HG03378 (cell line): ENCODE data around the gene CBLB.

Source experiments
- ATAC-seq: cut with Tn5 transposase; IDR thresholded peaks from one replicate; pipeline ENCODE4 v1.9.1; 2021; ENCODE audit warnings: mild to moderate bottlenecking, moderate library complexity; ENCODE audit not compliant: unreplicated experiment

The CBLB gene

DNA sequence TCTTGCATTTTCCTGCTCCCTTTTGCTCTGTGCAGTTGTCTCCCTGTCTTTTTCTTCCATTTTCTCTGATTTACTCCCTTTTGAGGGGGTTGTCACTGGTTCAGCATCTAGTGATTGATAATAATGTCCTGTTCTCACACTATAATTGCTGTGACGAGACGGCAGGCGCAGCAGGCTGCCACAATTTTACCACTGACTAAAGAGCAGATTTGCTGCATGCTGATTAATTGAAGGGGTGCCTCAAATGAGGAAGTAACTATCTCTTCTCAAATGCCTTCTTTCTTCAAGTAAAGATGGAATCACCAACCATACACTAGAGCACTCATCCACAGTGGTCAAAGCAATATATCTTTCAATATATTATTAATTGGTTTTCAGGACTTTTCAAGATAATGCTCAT is 219.3 kb downstream of the CBLB start:
- ATAC-seq = no peak

DNA sequence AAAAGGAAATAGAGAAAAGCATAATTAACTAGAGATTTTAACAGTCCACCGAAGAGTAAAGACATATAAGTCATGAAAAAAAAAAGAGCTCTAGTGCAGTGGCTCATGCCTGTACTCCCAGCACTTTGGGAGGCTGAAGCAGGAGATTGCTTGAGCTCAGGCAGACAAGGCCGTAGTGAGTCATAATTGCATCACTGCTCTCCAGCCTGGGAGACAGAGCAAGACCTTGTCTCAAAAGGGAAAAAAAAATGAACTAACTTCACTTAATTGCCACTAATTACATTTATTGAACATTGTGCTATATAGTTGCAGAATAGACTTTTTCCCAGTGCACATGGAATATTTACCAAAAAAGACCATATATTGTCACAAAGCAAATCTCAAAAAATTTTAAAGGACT is 221.8 kb downstream of the CBLB start:
- no peak for ATAC-seq

DNA sequence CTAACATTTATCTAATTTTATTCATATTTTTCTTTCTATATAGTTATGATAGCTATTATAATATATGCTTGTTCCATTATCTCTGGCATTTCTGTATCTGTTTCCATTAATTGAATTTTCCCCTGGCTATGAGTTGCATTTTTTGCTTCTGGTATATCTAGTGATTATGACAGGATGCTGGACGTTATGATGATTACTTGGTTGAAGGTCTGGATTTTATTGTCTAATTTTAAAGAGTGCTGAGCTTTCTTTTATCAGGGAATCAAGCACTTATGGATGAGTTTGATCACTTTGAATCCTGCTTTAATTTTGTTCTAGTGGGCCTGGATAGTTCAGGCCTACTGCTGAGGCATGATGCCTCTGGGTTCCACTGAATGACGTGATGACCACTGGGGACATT is 229.7 kb downstream of the CBLB start:
- no peak for ATAC-seq

DNA sequence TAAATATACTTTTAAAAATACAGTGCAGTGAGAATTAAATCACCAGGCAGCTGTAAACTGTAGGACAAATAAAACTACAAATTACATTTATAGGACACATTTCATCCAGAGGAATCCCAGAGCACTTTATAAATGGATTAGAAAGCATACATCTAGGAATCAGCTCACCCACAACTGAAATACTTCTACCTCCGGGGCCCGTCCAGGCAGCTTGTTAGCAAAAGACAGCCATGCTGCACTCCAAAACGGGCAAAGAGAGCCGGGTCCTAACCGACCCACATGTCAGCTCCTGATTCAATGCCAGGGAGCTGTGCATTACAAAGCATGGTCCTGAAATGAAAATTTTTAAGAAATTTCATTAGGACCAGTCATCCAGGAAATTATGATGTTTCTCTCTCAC is 234.1 kb downstream of the CBLB start:
- ATAC-seq = no peak

DNA sequence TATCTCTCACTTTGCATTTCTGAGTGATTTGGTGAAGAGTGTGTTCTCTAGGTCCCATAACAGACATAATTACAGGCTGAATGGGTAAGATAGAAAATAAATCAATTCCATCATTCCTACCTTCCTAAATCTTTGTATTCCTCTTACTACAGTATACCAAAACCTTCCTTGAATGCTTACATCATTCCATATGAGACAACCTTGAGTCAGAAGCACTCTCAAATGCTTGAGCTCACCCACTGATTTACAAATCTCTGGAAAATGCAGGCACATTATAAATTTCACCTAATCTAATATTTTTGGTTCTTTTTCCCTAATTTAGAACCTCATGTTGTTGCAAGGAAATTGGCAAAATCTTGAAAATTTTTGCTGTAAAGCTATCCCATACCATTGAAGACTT is 239.1 kb downstream of the CBLB start:
- no peak for ATAC-seq

DNA sequence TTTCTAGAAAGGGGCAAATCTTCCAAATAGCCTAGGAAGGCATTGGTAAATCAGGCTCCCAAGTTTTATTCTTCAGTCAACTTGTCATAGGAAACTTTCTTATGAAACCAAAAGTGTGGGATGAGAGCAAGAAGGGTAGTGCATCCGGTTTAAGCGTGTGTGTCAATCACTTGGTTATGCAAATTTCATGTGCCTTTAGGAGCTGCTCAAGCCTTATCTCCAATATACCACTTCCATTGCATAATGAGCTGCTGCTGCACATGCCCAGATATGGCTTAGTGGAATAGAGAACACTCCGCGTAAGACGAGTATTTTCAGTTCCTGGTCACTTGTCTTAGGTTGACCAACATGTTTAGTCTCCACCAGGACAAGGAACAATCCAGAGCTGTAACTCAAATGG is 242.1 kb downstream of the CBLB start:
- ATAC-seq = no peak

DNA sequence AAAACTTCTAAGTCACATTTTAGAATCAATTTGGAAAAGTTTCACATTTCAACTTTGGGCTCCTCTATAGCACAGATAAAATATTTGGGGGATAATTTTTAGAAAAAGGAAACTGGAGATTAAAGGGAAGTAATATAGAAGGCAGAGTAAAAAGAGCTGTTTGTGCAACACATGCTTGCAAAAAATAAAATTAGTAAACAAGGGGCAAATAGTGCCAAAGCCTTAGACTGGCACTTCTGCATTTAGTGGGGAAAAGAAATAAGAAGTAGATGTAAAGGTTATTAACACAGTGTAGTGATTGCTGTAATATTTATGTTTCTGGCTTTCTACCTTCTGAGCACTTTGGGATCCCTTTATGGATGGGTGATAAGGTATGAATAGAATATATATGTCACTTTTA is 246.6 kb downstream of the CBLB start:
- no peak for ATAC-seq

DNA sequence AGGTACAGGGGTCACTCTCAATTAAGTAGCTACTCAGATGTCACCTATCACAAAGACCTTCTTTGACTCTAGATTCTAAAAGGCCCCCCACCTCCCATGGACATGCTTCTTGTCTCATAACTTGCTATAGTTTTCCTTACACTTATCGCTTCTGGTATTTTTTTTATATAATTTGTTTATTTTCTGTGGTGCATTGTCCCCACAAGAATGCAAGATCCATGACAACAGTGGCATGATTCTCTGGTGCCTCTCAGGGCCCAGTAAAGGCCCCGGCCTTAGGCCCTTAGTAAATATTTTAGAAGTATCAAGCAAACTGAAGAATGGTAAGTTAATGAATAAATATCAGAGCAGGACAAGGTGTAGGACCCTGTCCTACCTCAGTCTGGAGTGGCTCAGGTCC is 248.6 kb downstream of the CBLB start:
- no peak for ATAC-seq

DNA sequence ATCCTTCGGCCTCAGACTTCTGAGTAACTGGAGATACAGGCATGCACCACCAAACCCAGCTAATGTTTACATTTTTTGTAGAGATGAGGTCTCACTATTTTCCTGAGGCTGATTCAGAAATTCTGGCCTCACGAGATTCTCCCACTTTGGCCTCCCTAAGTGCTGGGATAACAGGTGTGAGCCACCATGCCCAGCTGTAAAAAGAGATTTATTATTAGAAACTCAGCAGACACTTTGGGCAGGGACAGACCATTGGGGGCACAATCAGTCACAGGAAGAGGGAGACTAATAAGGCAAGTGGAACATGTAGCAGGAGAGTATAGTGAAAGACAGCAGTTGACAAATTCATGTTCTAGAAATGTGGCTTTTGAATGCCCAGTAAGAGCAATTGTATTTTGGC is 249.2 kb downstream of the CBLB start:
- ATAC-seq = no peak

DNA sequence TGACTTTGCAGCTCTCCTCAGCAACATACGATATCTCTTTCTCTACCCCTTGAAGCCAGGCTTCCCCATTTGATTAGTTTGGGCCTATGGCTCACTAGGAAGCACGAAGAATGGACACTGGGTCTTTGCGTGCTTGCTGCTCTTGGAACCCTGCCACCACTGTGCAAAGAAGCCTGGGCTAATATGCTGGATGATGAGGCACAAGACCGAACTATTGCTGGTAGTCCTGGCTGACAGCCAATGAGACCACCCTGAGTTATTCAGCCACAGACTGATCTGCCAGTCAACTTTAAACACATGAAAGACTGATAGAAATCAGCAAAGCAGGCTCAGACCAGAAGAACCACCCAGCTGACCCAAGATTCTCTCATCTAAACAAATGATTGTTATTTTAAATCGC is 250.3 kb downstream of the CBLB start:
- no peak for ATAC-seq

DNA sequence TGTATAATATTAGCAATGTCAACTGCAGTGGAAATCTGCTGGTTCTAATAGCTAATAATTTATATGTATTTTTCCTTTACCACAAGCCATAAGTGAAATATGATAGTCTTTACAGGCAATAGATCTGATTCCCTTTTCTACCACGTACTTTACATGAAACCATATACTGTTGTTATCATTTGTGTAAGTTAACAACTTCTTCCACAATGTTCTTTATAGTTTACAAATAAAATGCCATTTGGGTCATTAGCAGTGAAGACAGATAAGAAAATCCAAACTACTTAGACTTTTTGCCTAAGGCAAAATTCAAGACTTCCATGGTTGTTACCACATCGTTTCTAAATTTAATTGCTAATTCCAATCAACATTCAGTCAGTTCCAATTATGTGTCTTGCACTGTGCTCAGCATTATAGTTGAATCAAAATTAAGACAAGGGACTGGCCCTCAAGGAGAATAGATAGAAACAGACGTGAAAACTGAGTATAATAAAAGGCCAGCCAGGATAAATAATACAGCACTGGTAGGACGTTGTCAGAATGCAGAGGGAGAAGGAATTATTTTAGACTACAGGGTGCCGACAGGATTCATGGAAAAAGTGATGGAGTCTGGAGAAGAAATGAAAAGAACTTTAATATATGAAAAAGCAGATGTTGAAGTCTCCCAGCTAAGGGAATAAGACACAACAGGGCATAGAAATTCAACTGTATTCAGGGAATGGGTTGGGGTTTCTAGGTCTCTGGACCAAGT is 252.3 kb downstream of the CBLB start:
- no peak for ATAC-seq

DNA sequence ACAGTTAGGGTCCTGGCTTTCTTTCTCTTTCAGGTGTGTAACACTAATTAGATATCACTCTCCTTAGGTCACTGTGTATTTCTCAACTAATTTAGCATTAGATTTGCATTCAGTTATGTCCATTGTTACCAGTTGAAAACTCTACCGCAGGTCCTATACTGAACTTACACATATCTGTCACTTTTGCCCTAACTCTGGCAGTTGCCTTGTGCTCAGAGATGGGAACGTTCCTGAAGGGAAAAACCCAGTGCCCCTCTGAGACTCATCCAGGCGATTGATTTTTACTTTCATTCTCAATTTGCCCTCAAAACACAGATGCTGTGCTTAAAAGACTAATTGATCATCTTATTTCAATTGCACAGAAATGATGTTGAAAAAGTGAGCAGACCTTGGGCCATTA is 253.0 kb downstream of the CBLB start:
- ATAC-seq = no peak

DNA sequence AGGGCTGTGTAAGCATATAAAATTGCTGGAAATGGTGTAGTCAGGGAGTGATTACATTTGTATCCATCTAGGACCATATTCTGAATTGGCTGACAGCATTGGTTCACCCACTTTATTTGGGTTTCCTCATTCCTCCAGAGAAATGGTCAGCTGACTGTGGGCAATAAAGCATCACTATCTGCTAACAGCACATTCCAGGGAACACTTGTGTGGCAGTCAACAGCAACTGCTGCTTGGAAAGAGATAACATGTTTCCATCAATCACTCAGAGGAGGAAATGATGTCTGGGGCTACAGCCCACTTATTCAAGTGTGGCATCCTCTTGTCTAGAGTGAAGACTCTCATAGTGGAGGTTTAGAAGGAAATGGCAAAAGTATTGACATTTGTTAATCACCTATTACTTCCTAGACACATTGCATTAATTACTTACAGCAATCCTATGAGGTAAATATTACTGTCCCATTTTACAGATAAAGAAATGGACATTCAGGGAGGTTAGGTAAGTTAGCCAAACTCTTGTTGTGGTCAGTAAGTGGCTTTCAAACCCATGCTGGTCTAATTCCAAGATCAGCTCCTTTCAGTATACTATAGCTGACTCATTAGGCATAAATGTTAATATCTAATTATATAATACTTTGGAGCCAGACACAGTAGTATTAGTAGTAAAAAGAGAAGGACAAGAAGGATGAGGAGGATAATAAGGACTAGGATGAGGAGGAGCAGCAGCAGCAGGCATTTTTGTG is 254.4 kb downstream of the CBLB start:
- no peak for ATAC-seq

DNA sequence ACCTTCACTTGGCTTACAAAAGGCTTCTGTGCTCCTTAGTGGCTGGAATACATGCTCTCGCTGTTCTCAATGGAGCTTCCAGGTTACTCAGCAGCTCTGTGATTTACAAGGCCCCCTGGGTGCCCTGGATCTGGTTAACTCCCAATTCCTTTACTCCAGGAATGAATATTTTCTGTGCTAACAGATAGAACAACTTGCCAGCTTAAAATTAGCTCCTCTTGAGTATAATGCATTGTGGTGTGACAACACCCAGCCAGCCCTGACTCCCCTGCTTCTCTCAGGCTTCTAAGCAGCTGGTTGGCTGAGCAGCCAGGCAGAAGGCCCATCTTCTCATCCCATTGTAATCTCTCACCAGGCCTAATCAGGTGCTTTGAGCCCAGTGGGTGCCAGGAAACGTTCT is 255.7 kb downstream of the CBLB start:
- no peak for ATAC-seq

DNA sequence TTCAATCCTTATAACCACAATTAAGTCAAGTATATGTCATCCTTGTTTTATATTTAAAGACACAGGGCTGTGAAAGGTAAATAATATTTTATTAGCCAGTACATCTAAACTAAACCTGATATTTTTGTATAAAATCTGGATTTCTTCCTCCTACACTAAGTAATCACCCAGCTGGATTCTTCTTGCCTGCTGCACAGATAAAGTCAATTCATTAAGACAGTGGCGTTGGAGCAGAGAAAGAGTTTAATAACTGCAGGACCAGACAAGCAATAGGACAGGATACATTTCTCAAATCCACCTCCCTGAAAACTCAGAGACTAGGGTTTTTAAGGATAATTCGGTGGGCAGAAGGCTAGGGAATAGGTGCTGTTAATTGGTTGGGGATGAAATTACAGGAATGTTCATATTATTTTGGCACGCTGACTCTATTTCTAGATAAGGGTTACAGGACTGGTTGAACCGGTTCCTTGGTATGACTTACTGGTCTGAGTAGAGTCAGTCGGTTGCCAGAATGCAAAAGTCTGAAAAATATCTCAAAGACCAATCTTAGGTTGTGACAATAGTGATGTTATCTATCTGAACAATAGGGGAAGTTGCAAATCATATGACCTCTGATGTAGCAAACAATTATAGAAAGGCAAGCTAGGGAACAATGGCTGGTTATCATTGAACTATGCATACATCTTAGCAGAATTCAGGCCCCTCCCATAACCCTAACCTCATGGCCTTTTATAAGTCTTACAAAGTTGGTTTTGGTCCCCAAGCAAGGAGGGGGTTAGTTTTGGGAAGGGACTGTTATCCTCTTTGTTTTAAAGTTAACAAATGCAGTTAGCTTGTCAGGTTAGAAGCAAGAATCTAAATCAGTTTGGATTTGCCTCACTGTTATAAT is 257.3 kb downstream of the CBLB start:
- ATAC-seq = no peak

DNA sequence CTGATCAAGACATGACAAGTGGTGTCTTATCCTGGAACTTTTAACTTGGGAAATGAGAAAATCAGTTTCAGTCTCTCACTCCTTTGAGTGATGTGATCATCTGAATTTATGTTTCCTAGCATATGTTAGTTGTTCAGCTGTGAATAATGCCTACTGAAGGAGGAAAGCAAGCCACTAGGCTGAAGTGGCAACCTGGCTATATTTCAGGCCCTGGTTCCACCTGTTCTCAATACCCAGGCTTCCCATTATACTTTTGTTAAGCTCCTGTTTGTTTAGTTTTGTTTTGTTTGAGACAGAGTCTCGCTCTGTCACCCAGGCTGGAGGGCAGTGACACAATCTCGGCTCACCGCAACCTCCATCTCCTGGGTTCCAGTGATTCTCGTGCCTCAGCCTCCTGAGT is 258.3 kb downstream of the CBLB start:
- no peak for ATAC-seq

DNA sequence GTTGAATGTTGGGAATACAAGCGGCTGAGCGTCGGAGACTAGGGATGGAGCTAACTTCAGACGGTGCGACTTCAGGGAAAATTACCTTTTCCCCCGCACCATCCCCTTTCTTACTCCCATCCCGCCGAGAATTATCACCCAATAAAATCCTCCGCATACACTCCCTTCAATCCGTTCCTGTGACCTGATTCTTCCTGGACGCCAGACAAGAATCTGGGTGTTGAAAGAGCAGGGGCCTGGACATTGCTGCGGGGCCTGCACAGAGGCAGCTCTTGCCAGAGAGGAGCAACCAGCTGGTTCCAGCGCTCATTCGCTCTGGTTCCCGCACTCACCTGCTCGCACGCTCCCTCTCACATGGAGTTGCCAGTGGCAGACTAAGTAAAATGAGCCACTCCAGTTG is 260.2 kb downstream of the CBLB start:
- no peak for ATAC-seq

DNA sequence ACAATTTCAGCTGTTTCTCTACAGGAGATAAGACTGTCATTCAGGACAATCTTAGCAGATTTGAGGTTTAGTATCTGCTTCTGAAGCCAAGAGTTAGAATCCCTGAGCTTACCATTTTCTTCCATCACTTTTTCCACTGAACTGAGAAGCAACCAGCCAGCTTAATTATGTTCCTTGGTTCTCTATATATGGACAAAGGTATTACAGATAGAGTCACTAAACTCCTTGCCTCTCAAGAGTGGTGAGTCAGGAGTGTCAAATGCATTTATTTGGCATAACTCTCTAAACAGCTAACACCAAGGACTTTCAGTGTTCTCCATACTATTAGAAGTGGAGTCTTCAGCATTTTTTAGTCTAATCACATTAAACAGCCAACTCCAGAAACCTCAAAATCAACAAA is 262.8 kb downstream of the CBLB start:
- ATAC-seq = no peak
